Mammary epithelial cell (primary cell): ENCODE results near the gene ARL2.

Experiments
- EZH2 ChIP-seq: IDR thresholded peaks from 2 replicates; pipeline ENCODE4 v1.6.1; 2012; ENCODE audit warnings: low read length, inconsistent platforms, borderline replicate concordance
- TF ChIP-seq, protein P1 (sequence below), 2 donors: IDR thresholded peaks in 1 of 2; conservative IDR thresholded peaks in 1 of 2; 2 replicates each; pipeline ENCODE4 v1.5.1; 2011 to 2012; ENCODE audit warnings: inconsistent platforms in 2 of 2, low read length in 2 of 2, mild to moderate bottlenecking in 2 of 2, control low read depth in 1 of 2, low read depth in 1 of 2; ENCODE audit not compliant: insufficient read depth in 1 of 2; ENCODE audit errors: extremely low read depth in 1 of 2

DNA sequence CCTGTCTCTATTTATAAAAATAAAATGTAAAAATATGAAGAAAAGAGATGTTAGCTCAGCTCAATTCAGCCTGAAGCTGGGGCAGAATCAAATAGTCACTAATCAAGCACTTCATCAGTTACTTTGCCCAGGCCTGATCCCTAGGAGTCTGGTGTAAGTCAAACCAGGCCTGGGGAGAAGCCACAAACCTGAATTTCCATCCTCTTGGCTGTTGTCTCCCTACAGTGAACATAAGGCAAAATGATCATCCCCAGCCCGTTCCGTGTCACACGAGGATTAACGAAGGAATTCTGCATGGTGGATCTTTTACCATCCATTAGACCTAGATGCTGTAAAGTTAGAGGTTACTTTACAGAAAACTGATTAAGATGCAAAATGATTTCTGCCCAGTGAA lies 50.9 kb downstream of the ARL2 start:
- TF ChIP-seq, protein P1, sequence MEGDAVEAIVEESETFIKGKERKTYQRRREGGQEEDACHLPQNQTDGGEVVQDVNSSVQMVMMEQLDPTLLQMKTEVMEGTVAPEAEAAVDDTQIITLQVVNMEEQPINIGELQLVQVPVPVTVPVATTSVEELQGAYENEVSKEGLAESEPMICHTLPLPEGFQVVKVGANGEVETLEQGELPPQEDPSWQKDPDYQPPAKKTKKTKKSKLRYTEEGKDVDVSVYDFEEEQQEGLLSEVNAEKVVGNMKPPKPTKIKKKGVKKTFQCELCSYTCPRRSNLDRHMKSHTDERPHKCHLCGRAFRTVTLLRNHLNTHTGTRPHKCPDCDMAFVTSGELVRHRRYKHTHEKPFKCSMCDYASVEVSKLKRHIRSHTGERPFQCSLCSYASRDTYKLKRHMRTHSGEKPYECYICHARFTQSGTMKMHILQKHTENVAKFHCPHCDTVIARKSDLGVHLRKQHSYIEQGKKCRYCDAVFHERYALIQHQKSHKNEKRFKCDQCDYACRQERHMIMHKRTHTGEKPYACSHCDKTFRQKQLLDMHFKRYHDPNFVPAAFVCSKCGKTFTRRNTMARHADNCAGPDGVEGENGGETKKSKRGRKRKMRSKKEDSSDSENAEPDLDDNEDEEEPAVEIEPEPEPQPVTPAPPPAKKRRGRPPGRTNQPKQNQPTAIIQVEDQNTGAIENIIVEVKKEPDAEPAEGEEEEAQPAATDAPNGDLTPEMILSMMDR (conservative IDR thresholded peaks at IDR 0.05 in 1 of 2, IDR thresholded peaks at IDR 0.05 in 1 of 2; ENCODE audit: extremely low read depth in 1 of 2, insufficient read depth in 1 of 2, low read depth in 1 of 2, low read length in 2 of 2) = no peak
- TF ChIP-seq EZH2 = no peak
